Activated B cell treated with CpG ODN at 0.5 μM for 24 hours (primary cell): Measurements from ENCODE around the gene TSPAN32. TPM values are rescaled to one million over a fixed set of nuclear protein-coding genes. Genes with fewer than 3 reads are reported as not detected.

Experiments
- ATAC-seq: fragments of 200-7000 bp; cut with Tn5 transposase; one replicate; pipeline ENCODE4 v1.10.0; 2021; ENCODE audit warnings: low read depth, mild to moderate bottlenecking, moderate library complexity
- CTCF ChIA-PET: fragments of 350-600 bp; sonication (Branson Sonifier 250); formaldehyde crosslinking; loops from one replicate; lab custom pipeline; 2021; ENCODE audit warnings: antibody characterized with exemption; lab: Charles Lee
- POLR2A ChIA-PET: fragments of 350-600 bp; sonication (Branson Sonifier 250); formaldehyde crosslinking; loops from one replicate; lab custom pipeline; 2021; ENCODE audit warnings: antibody characterized with exemption; lab: Charles Lee
- DNase-seq: peaks from one replicate; pipeline ENCODE4 v3.0.0; 2022
- H3K27ac Mint-ChIP-seq: one replicate; pipeline ENCODE4 v1.8.0; 2020; ENCODE audit warnings: mixed read lengths
- H3K27me3 Mint-ChIP-seq: one replicate; pipeline ENCODE4 v1.8.0; 2021; ENCODE audit warnings: mixed read lengths
- H3K36me3 Mint-ChIP-seq: one replicate; pipeline ENCODE4 v1.8.0; 2021; ENCODE audit warnings: low read depth, mixed read lengths
- H3K4me1 Mint-ChIP-seq: one replicate; pipeline ENCODE4 v1.8.0; 2021; ENCODE audit warnings: mixed read lengths
- H3K4me3 Mint-ChIP-seq: one replicate; pipeline ENCODE4 v1.8.0; 2020; ENCODE audit warnings: mild to moderate bottlenecking, mixed read lengths
- H3K9me3 Mint-ChIP-seq: one replicate; pipeline ENCODE4 v1.8.0; 2020; ENCODE audit warnings: mixed read lengths
- CTCF ChIP-seq: fragments of 200-600 bp; IDR thresholded peaks from one replicate; pipeline ENCODE4 v1.8.0; 2022; ENCODE audit warnings: antibody characterized with exemption, mild to moderate bottlenecking
- intact Hi-C: fragments of 100-400 bp; cut with micrococcal nuclease; formaldehyde crosslinking; loops from one replicate; pipeline ENCODE4 v1.15.1; 2024
- total RNA-seq: library from RNA; stranded (reverse); gene quantifications from 2 replicates; pipeline ENCODE4 v1.2.3, GENCODE V29; 2022

The TSPAN32 gene
- total RNA-seq, 1 donor from 2014 or later: 7.3 TPM

GRCh38 chr11:2365571-2366210, 63.9 kb downstream of the TSPAN32 start:
- Mint-ChIP-seq H3K36me3 (no peaks in the 10 kb centered on the region), H3K27me3 (no peaks in the 10 kb centered on the region), H3K9me3 (no peaks in the 10 kb centered on the region), H3K4me3 (no peak overlapping the region), H3K4me1 (no peaks in the 10 kb centered on the region), H3K27ac (no peak overlapping the region)
- CTCF ChIA-PET: interaction anchor here (0.5 kb wide), 1 partner anchor 35 kb away, joined by 3 read pairs; the partner anchor contains the start of gene TSSC4
- intact Hi-C loops: no loop called here
- TF ChIP-seq CTCF: no peak
- no peak for DNase-seq
- no peak for ATAC-seq
- POLR2A ChIA-PET: no interaction called here

- Mint-ChIP-seq H3K4me3 (no peak overlapping the region), H3K36me3 (no peaks in the 10 kb centered on the region), H3K9me3 (no peaks in the 10 kb centered on the region), H3K27me3 (no peaks in the 10 kb centered on the region), H3K4me1 (no peaks in the 10 kb centered on the region), H3K27ac (no peak overlapping the region)
- no peak for TF ChIP-seq CTCF
- ChIA-PET POLR2A (no interaction called here), CTCF (no interaction called here)
- intact Hi-C loops: no loop called here
- ATAC-seq (no peak), DNase-seq (no peak)
These were observed 64.5 kb downstream of the TSPAN32 start for GRCh38 chr11:2366276-2366675.

GRCh38 chr11:2366733-2367132, 64.9 kb downstream of the TSPAN32 start:
- CTCF ChIA-PET: no interaction called here

GRCh38 chr11:2367266-2368160, 65.7 kb downstream of the TSPAN32 start:
- Mint-ChIP-seq H3K27ac (no peak overlapping the region), H3K36me3 (no peaks in the 10 kb centered on the region), H3K9me3 (no peaks in the 10 kb centered on the region), H3K27me3 (no peaks in the 10 kb centered on the region), H3K4me3 (no peak overlapping the region), H3K4me1 (no peaks in the 10 kb centered on the region)
- ChIA-PET POLR2A (interaction anchor here (0.9 to 1.9 kb wide), 2 partner anchors 9 to 33 kb away, joined by 3 to 10 read pairs; partner anchors contain the start of genes CD81 and TSSC4), CTCF (no interaction called here)
- ATAC-seq: no peak
- intact Hi-C loops: no loop called here
- DNase-seq: no peak
- TF ChIP-seq CTCF: no peak

More at GRCh38 chr11:2366733-2367132, 64.9 kb downstream of the TSPAN32 start:
- H3K27me3 Mint-ChIP-seq: no peaks in the 10 kb centered on the region
- H3K4me3 Mint-ChIP-seq: no peak overlapping the region
- ATAC-seq (no peak), DNase-seq (no peak)
- no peaks in the 10 kb centered on the region for H3K4me1 Mint-ChIP-seq
- TF ChIP-seq CTCF: no peak
- POLR2A ChIA-PET: interaction anchor here (0.9 to 1.9 kb wide), 2 partner anchors 10 to 34 kb away, joined by 3 to 10 read pairs; partner anchors contain the start of genes CD81 and TSSC4
- H3K9me3 Mint-ChIP-seq: no peaks in the 10 kb centered on the region
- intact Hi-C loops: no loop called here
- H3K36me3 Mint-ChIP-seq: no peaks in the 10 kb centered on the region
- H3K27ac Mint-ChIP-seq: no peak overlapping the region

Other genes with a start within 250 kb of the TSPAN32 start
- not detected in 2 replicates for gene IGF2, start 162.6 kb upstream of the TSPAN32 start, total RNA-seq
- not detected in 2 replicates for gene INS, start 140.8 kb upstream of the TSPAN32 start, total RNA-seq
- not detected in 2 replicates for gene TH, start 130.2 kb upstream of the TSPAN32 start, total RNA-seq
- gene ASCL2, start 31.4 kb upstream of the TSPAN32 start, total RNA-seq: 1.3 and 1.4 TPM in 2 replicates
- gene C11orf21, start 95 bp upstream of the TSPAN32 start, total RNA-seq: 5.2 and 8.8 TPM in 2 replicates
- 130 and 132 TPM in 2 replicates for gene CD81, start 75.3 kb downstream of the TSPAN32 start, total RNA-seq
- gene TSSC4, start 98.7 kb downstream of the TSPAN32 start, total RNA-seq: 59.4 and 59.7 TPM in 2 replicates
- gene TRPM5, start 142.5 kb downstream of the TSPAN32 start, total RNA-seq: not detected in 2 replicates
- 6.5 and 8.6 TPM in 2 replicates for gene KCNQ1, start 143.0 kb downstream of the TSPAN32 start, total RNA-seq